ENCODE data around the gene FGF1. TPM values are rescaled to one million over a fixed set of nuclear protein-coding genes. Genes with fewer than 3 reads are reported as not detected.

FGF1 gene
- total and polyA plus RNA-seq, 2 donors (not counting 3 experiments of a cell fraction or from before 2014, with no cell fraction given) = not detected

- CTCF ChIA-PET = interaction anchor here (1.2 to 4.4 kb wide), 4 partner anchors 13 to 63 kb away, joined by 3 to 25 read pairs (median 4); no protein-coding TSS in a partner anchor
- DNase-seq (ENCODE audit: low read depth, low spot score) = no peak
- Histone ChIP-seq H3K4me3 (replicated peaks in 1 of 3; ENCODE audit: insufficient read depth in 1 of 3, low read depth in 1 of 3, low read length in 3 of 3) (no peak overlapping the region), H3K27me3 (ENCODE audit: control insufficient read depth in 2 of 2, insufficient read depth in 2 of 2, low read length in 2 of 2) (peaks cover 17 to 24% of the 10 kb centered on the region in 2 experiments), H3K9me3 (replicated peaks; ENCODE audit: control insufficient read depth, insufficient read depth, low read length) (no peaks in the 10 kb centered on the region), H3K4me1 (ENCODE audit: control insufficient read depth, extremely low read depth, insufficient read depth, low read length) (no peaks in the 10 kb centered on the region), H4K20me1 (replicated peaks; ENCODE audit: control insufficient read depth, extremely low read depth, insufficient read depth, low read length) (no peaks in the 10 kb centered on the region), H2AFZ (ENCODE audit: low read depth, low read length) (no peak overlapping the region), H3K9ac (replicated peaks; ENCODE audit: extremely low read depth, insufficient read depth, low read length) (no peak overlapping the region), H3K27ac (ENCODE audit: insufficient read depth, low read depth, low read length) (no peak overlapping the region), H3K9me1 (replicated peaks; ENCODE audit: control insufficient read depth, extremely low read depth, insufficient read depth, low read length) (no peaks in the 10 kb centered on the region), H3K4me2 (ENCODE audit: insufficient read depth, low read length) (no peak overlapping the region), H3K36me3 (ENCODE audit: control insufficient read depth in 2 of 2, extremely low read depth in 1 of 2, insufficient read depth in 2 of 2, low read length in 2 of 2) (no peaks in the 10 kb centered on the region), H3K79me2 (ENCODE audit: control insufficient read depth, insufficient read depth, low read length) (no peaks in the 10 kb centered on the region)
- POLR2A ChIA-PET = no interaction called here
- no TSS peak for BruUV-seq (replicated peaks)
- intact Hi-C loops (cut with micrococcal nuclease) (loop anchor here (10.0 kb wide), 1 partner anchor 376 kb away; no protein-coding TSS in a partner anchor), dilution Hi-C loops (cut with MboI; ENCODE audit: extremely low pct_ligation_motif_present, low sequenced_read_pairs) (no loop called here)
- TF ChIP-seq JUN (IDR thresholded peaks at IDR 0.05; ENCODE audit: borderline replicate concordance, insufficient read depth, insufficient read length, low read depth) (no peak), MYC (IDR thresholded peaks at IDR 0.05; ENCODE audit: low read depth, low read length) (no peak), GATA2 (IDR thresholded peaks at IDR 0.05; ENCODE audit: insufficient read depth, insufficient read length, low read depth, low read length) (no peak), POLR2AphosphoS5 (IDR thresholded peaks at IDR 0.05; ENCODE audit: insufficient read depth, low read depth, low read length) (no peak), EZH2 (IDR thresholded peaks at IDR 0.05; ENCODE audit: borderline replicate concordance, low read depth, low read length, severe bottlenecking) (no peak)
- TF ChIP-seq, protein P1, sequence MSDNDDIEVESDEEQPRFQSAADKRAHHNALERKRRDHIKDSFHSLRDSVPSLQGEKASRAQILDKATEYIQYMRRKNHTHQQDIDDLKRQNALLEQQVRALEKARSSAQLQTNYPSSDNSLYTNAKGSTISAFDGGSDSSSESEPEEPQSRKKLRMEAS (IDR thresholded peaks at IDR 0.05; ENCODE audit: insufficient read depth, insufficient read length) = no peak
- FAIRE-seq = no peak
These were observed 4.8 kb upstream of the FGF1 start for GRCh38 chr5:142690667-142691066.

- BruUV-seq (replicated peaks) = no TSS peak
These were observed 3.2 kb upstream of the FGF1 start for GRCh38 chr5:142689081-142689480.

More at GRCh38 chr5:142689081-142689480, 3.2 kb upstream of the FGF1 start:
- Histone ChIP-seq H3K9me3 (replicated peaks; ENCODE audit: control insufficient read depth, insufficient read depth, low read length) (no peaks in the 10 kb centered on the region), H4K20me1 (replicated peaks; ENCODE audit: control insufficient read depth, extremely low read depth, insufficient read depth, low read length) (no peaks in the 10 kb centered on the region), H3K79me2 (ENCODE audit: control insufficient read depth, insufficient read depth, low read length) (no peaks in the 10 kb centered on the region), H3K9me1 (replicated peaks; ENCODE audit: control insufficient read depth, extremely low read depth, insufficient read depth, low read length) (no peaks in the 10 kb centered on the region), H3K36me3 (ENCODE audit: control insufficient read depth in 2 of 2, extremely low read depth in 1 of 2, insufficient read depth in 2 of 2, low read length in 2 of 2) (no peaks in the 10 kb centered on the region), H3K27ac (ENCODE audit: insufficient read depth, low read depth, low read length) (no peak overlapping the region), H3K4me1 (ENCODE audit: control insufficient read depth, extremely low read depth, insufficient read depth, low read length) (peaks cover 6% of the 10 kb centered on the region), H2AFZ (ENCODE audit: low read depth, low read length) (no peak overlapping the region), H3K9ac (replicated peaks; ENCODE audit: extremely low read depth, insufficient read depth, low read length) (no peak overlapping the region), H3K4me2 (ENCODE audit: insufficient read depth, low read length) (no peak overlapping the region), H3K4me3 (replicated peaks in 1 of 3; ENCODE audit: insufficient read depth in 1 of 3, low read depth in 1 of 3, low read length in 3 of 3) (no peak overlapping the region), H3K27me3 (ENCODE audit: control insufficient read depth in 2 of 2, insufficient read depth in 2 of 2, low read length in 2 of 2) (peaks cover 17 to 24% of the 10 kb centered on the region in 2 experiments)
- FAIRE-seq (no peak), DNase-seq (ENCODE audit: low read depth, low spot score) (no peak)
- CTCF ChIA-PET = interaction anchor here (1.0 to 1.6 kb wide), 2 partner anchors 19 to 34 kb away, joined by 3 to 11 read pairs; no protein-coding TSS in a partner anchor
- TF ChIP-seq MYC (IDR thresholded peaks at IDR 0.05; ENCODE audit: low read depth, low read length) (no peak), FOS (IDR thresholded peaks at IDR 0.05; ENCODE audit: borderline replicate concordance, insufficient read depth, low read length) (no peak), POLR2A (IDR thresholded peaks at IDR 0.05; ENCODE audit: low read depth, low read length) (no peak), EZH2 (IDR thresholded peaks at IDR 0.05; ENCODE audit: borderline replicate concordance, low read depth, low read length, severe bottlenecking) (no peak), JUN (IDR thresholded peaks at IDR 0.05; ENCODE audit: borderline replicate concordance, insufficient read depth, insufficient read length, low read depth) (no peak)
- TF ChIP-seq, protein P2, sequence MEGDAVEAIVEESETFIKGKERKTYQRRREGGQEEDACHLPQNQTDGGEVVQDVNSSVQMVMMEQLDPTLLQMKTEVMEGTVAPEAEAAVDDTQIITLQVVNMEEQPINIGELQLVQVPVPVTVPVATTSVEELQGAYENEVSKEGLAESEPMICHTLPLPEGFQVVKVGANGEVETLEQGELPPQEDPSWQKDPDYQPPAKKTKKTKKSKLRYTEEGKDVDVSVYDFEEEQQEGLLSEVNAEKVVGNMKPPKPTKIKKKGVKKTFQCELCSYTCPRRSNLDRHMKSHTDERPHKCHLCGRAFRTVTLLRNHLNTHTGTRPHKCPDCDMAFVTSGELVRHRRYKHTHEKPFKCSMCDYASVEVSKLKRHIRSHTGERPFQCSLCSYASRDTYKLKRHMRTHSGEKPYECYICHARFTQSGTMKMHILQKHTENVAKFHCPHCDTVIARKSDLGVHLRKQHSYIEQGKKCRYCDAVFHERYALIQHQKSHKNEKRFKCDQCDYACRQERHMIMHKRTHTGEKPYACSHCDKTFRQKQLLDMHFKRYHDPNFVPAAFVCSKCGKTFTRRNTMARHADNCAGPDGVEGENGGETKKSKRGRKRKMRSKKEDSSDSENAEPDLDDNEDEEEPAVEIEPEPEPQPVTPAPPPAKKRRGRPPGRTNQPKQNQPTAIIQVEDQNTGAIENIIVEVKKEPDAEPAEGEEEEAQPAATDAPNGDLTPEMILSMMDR (IDR thresholded peaks at IDR 0.05; ENCODE audit: extremely low read depth in 1 of 2, insufficient read depth in 1 of 2, low read depth in 1 of 2, low read length in 2 of 2) = no peak
- intact Hi-C loops (cut with micrococcal nuclease) (no loop called here), dilution Hi-C loops (cut with MboI; ENCODE audit: extremely low pct_ligation_motif_present, low sequenced_read_pairs) (no loop called here)
- POLR2A ChIA-PET = no interaction called here

All from endothelial cell of umbilical vein (primary cell).